HepG2 (cell line): ENCODE results near the gene ATG4B. TPM values are rescaled to one million over a fixed set of nuclear protein-coding genes. Genes with fewer than 3 reads are reported as not detected.

Experiments used
- ATAC-seq: fragments of 200-7000 bp; cut with Tn5 transposase; 3 replicates; pipeline ENCODE4 v1.9.1; 2020; ENCODE audit warnings: mild to moderate bottlenecking, moderate library complexity
- BruUV-seq: library from RNA; stranded (reverse); fragments of 400-500 nt; replicated peaks from 2 replicates; lab custom pipeline; 2021; lab: Mats Ljungman, UMichigan
- CTCF ChIA-PET: fragments of 300-600 bp; formaldehyde crosslinking; extraction: SDS; loops from one replicate; lab custom pipeline; 2021; ENCODE audit warnings: low total read pairs, inconsistent platforms, low intra/inter-chr PET ratio; lab: Yijun Ruan, JAX
- POLR2A ChIA-PET: fragments of 350-600 bp; sonication (Branson Sonifier 250); formaldehyde crosslinking; loops from one replicate; lab custom pipeline; 2020; ENCODE audit warnings: antibody characterized with exemption, inconsistent platforms; lab: Yijun Ruan, JAX
- DNase-seq: peaks from one replicate; pipeline ENCODE4 v3.0.0-alpha.2; 2015; ENCODE audit warnings: low spot score
- FAIRE-seq: peaks from 3 replicates; lab custom pipeline; 2011; peaks lifted over from hg19 to GRCh38; lab: Jason Lieb, UNC
- H2AFZ ChIP-seq: one replicate; pipeline ENCODE4 v1.6.1; 2011; ENCODE audit warnings: low read length, inconsistent platforms
- H3K27ac ChIP-seq: fragments of 300-600 bp; 3 replicates; pipeline ENCODE4 v1.8.0; 2011; ENCODE audit warnings: mixed run types, mild to moderate bottlenecking, mixed read lengths, low read length, inconsistent platforms; ENCODE audit not compliant: insufficient read depth; ENCODE audit errors: extremely low read length
- H3K27me3 ChIP-seq, 2 experiments: fragments of 200-600 bp in 1 of 2; 2 replicates in 1 of 2; 3 replicates in 1 of 2; pipeline versions ENCODE4 v1.6.0 to v1.8.0; 2011; ENCODE audit warnings: low read length in 2 of 2, mild to moderate bottlenecking in 2 of 2, moderate library complexity in 2 of 2, inconsistent platforms in 1 of 2; ENCODE audit not compliant: insufficient read depth in 2 of 2, control insufficient read depth in 1 of 2
- H3K36me3 ChIP-seq, 2 experiments: fragments of 200-600 bp in 1 of 2; replicated peaks in 1 of 2; 2 replicates in 1 of 2; 3 replicates in 1 of 2; pipeline versions ENCODE4 v1.5.1 to v1.8.0; 2011; ENCODE audit warnings: low read length in 2 of 2, inconsistent platforms in 1 of 2; ENCODE audit not compliant: insufficient read depth in 2 of 2, control insufficient read depth in 1 of 2
- H3K4me1 ChIP-seq: 2 replicates; pipeline ENCODE4 v1.5.1; 2012; ENCODE audit warnings: low read length, inconsistent platforms; ENCODE audit not compliant: insufficient read depth
- H3K4me2 ChIP-seq: 2 replicates; pipeline ENCODE4 v1.6.0; 2011; ENCODE audit warnings: low read depth, low read length, inconsistent platforms
- H3K4me3 ChIP-seq, 3 experiments: fragments of 200-600 bp in 1 of 3; sonication (generic), shearing (Covaris generic) in 1 of 3; replicated peaks in 1 of 3; 2 replicates each; pipeline ENCODE4 v1.5.1; 2011 to 2016; ENCODE audit warnings: low read length in 3 of 3, inconsistent platforms in 2 of 3, low read depth in 2 of 3, mild to moderate bottlenecking in 2 of 3, control low read depth in 1 of 3, mixed read lengths in 1 of 3; ENCODE audit not compliant: insufficient read depth in 1 of 3
- H3K79me2 ChIP-seq: one replicate; pipeline ENCODE4 v1.6.1; 2011; ENCODE audit warnings: low read length, inconsistent platforms; ENCODE audit not compliant: insufficient read depth
- H3K9ac ChIP-seq: 2 replicates; pipeline ENCODE4 v1.6.0; 2011; ENCODE audit warnings: mild to moderate bottlenecking, low read depth, low read length, inconsistent platforms; ENCODE audit not compliant: insufficient read depth
- H3K9me3 ChIP-seq: 2 replicates; pipeline ENCODE4 v1.5.1; 2012; ENCODE audit warnings: mild to moderate bottlenecking, low read length
- H4K20me1 ChIP-seq: 2 replicates; pipeline ENCODE4 v1.6.0; 2011; ENCODE audit warnings: inconsistent platforms, mild to moderate bottlenecking, low read length, moderate library complexity; ENCODE audit not compliant: insufficient read depth
- AGO2 ChIP-seq: fragments of 200-400 bp; formaldehyde crosslinking; optimal IDR thresholded peaks from 2 replicates; pipeline ENCODE3; 2017; ENCODE audit warnings: mild to moderate bottlenecking, low read depth, low read length, moderate library complexity
- ATF7 ChIP-seq, 2 experiments: fragments of 450-650 bp in 1 of 2; sonication (generic) in 1 of 2; formaldehyde crosslinking in 1 of 2; IDR thresholded peaks; 2 replicates each; pipeline versions ENCODE4 v1.4.0 to v1.6.1; 2016 to 2020; ENCODE audit warnings: antibody characterized with exemption in 1 of 2, mild to moderate bottlenecking in 1 of 2, missing genetic modification reagents in 1 of 2
- KDM2A ChIP-seq: sonication (generic); formaldehyde crosslinking; IDR thresholded peaks from 2 replicates; pipeline ENCODE4 v1.4.0; 2020; ENCODE audit warnings: low read depth, missing genetic modification reagents, borderline replicate concordance
- MAF1 ChIP-seq: sonication (generic); formaldehyde crosslinking; IDR thresholded peaks from 2 replicates; pipeline ENCODE4 v1.5.0; 2020; ENCODE audit warnings: missing genetic modification reagents, borderline replicate concordance
- MAFK ChIP-seq, 2 experiments: IDR thresholded peaks in 1 of 2; conservative IDR thresholded peaks in 1 of 2; 2 replicates each; pipeline ENCODE4 v1.6.1; 2011; ENCODE audit warnings: improper control_type of control experiment in 2 of 2, low read length in 2 of 2
- POLR2AphosphoS5 ChIP-seq: IDR thresholded peaks from 2 replicates; pipeline ENCODE4 v1.6.1; 2012; ENCODE audit warnings: low read depth, low read length
- RBM22 ChIP-seq: fragments of 200-400 bp; formaldehyde crosslinking; optimal IDR thresholded peaks from 2 replicates; pipeline ENCODE3; 2017; ENCODE audit warnings: mild to moderate bottlenecking, low read length, moderate library complexity
- SALL2 ChIP-seq: sonication (generic); formaldehyde crosslinking; IDR thresholded peaks from 2 replicates; pipeline ENCODE4 v1.8.1; 2023; ENCODE audit warnings: mild to moderate bottlenecking, missing genetic modification reagents, inconsistent platforms
- SATB2 ChIP-seq: sonication (generic); formaldehyde crosslinking; IDR thresholded peaks from 2 replicates; pipeline ENCODE4 v1.5.0; 2020; ENCODE audit warnings: missing genetic modification reagents
- SIN3A ChIP-seq: IDR thresholded peaks from 2 replicates; pipeline ENCODE4 v1.6.1; 2011; ENCODE audit warnings: low read depth, mild to moderate bottlenecking, control low read depth, low read length, borderline replicate concordance
- SSRP1 ChIP-seq: IDR thresholded peaks from 2 replicates; pipeline ENCODE4 v1.6.1; 2016; ENCODE audit warnings: control low read depth
- ZMYM3 ChIP-seq: sonication (generic); formaldehyde crosslinking; IDR thresholded peaks from 2 replicates; pipeline ENCODE4 v1.5.1; 2020; ENCODE audit warnings: mild to moderate bottlenecking, missing genetic modification reagents
- ZNF251 ChIP-seq: sonication (generic); formaldehyde crosslinking; IDR thresholded peaks from 2 replicates; pipeline ENCODE4 v1.9.0; 2021; ENCODE audit warnings: mild to moderate bottlenecking, missing genetic modification reagents
- ZNF331 ChIP-seq: sonication (generic); formaldehyde crosslinking; IDR thresholded peaks from 2 replicates; pipeline ENCODE4 v1.4.0; 2020; ENCODE audit warnings: missing genetic modification reagents
- ZNF75D ChIP-seq: sonication (generic); formaldehyde crosslinking; IDR thresholded peaks from 2 replicates; pipeline ENCODE4 v1.8.1; 2023; ENCODE audit warnings: missing genetic modification reagents, mild to moderate bottlenecking, borderline replicate concordance
- WGBS: methylation state at CpG from one replicate; pipeline ENCODE4 v1.1.6; 2017; ENCODE audit warnings: low lambda C conversion rate; 5-methylcytosine and 5-hydroxymethylcytosine counted together
- in situ Hi-C: cut with HindIII; loops from 2 replicates; pipeline ENCODE4 v1.10.0; 2017; ENCODE audit warnings: low pct_unique_long_range_greater_than_20kb; ENCODE audit not compliant: extremely low pct_ligation_motif_present
- intact Hi-C: fragments of 100-400 bp; cut with micrococcal nuclease; formaldehyde crosslinking; loops from one replicate; pipeline ENCODE4 v1.10.0; 2022; ENCODE audit not compliant: unreplicated experiment
- polyA plus RNA-seq, 8 experiments: library from polyadenylated mRNA; depleted of rRNA in 3 of 8; stranded (reverse) in 7 of 8; unstranded in 1 of 8; fragments of >200 nt; fragmentation: Illumina TruSeq in 4 of 8; extraction: Trizol in 4 of 8; gene quantifications; 2 replicates each; pipeline versions ENCODE4 v1.2.1 to v1.2.3, GENCODE V29; 2011 to 2016; ENCODE audit warnings: low read depth in 4 of 8, missing spikeins in 1 of 8, mixed read lengths in 1 of 8; ENCODE audit not compliant: insufficient read depth in 1 of 8
- total RNA-seq, 5 experiments: library from RNA; depleted of rRNA; stranded (reverse); fragments of >200 nt; fragmentation: Illumina TruSeq; extraction: Trizol; gene quantifications; 2 replicates each; pipeline ENCODE4 v1.2.3, GENCODE V29; 2016; ENCODE audit warnings: low read depth in 1 of 5
- TF ChIP-seq, protein P1 (sequence below): sonication (generic); formaldehyde crosslinking; IDR thresholded peaks from 2 replicates; pipeline ENCODE4 v1.5.0; 2020; ENCODE audit warnings: missing genetic modification reagents, mild to moderate bottlenecking, borderline replicate concordance
- TF ChIP-seq, protein P2 (sequence below): sonication (generic); formaldehyde crosslinking; IDR thresholded peaks from 2 replicates; pipeline ENCODE4 v1.4.0; 2020; ENCODE audit warnings: missing genetic modification reagents
- TF ChIP-seq, protein P3 (sequence below): sonication (generic); formaldehyde crosslinking; IDR thresholded peaks from 2 replicates; pipeline ENCODE4 v1.5.0; 2020; ENCODE audit warnings: mild to moderate bottlenecking, missing genetic modification reagents, moderate library complexity

Gene ATG4B
- total and polyA plus RNA-seq, 2 of the 13 experiments (the other 11 are each of a cell fraction or from before 2014, with no cell fraction given), result 95.5 to 239 TPM

DNA sequence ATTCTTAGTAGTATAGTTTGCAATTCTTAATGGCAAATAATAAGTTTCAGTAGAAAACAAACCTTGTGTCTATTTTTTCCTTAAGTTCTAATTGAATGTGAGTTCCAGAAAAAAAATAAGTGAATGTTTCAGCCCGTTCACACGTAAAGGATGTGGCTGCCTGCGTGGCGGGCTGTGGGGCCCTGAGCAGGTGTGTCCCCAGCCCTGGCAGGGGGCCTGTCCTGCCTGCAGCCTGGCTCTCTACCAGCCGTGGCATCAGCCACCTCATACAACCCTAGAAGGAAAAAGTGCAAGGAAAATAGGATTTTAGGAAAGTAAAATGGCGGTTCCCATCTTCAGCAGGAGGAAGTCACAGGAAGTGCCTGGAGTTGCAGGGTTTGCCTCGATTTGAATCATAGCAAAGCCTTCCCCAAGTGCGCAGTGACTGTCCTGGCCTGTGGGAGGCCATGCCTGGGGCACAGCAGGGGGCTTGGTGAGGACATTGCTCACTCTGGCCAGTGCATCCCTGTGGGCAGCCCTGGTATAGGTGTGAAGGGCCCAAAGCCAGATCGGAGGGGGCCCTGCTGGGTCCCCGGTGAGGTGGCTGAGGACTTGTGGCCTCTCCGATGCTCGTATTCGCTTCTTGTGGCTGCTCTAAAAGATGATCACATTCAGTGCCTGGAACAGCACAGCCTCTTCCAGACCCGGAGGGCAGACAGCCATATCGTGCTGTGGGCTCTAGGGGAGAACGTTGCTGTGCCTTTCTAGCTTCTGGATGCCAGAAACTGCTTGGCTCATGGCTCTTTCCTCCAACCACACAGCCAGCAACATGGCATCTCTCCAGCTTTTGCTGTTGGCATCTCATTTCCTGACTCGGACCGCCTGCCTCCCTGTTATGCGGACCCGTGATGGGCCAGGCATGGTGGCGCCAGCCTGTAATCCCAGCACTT lies 36.6 kb downstream of the ATG4B start (continued):
- peak; percentile 33 for TF ChIP-seq RBM22
- TF ChIP-seq AGO2, result peak; percentile 79

DNA sequence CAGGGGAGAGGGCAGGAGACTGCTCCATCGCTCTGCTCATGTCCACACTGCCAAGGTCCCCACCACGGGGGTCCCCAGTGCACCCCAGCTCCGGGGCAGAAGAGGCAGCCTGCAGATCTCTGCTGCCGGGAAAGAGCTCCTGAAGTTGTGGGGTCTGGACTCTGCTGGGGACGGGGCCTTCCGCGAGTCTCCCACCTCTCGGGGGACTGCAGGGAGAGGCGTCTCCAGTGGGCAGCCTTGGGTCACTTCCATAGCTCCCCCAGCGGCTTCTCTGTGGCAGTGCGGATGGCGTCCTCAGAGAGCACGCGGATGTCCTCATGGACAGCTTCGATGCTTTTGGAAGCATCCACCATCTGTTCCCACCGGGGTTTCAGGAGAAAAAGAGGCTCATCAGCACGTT lies 38.4 kb downstream of the ATG4B start:
- Histone ChIP-seq H3K27me3 (no peaks in the 10 kb centered on the region), H3K27ac (no peak overlapping the region), H3K4me2 (no peak overlapping the region), H3K4me3 (no peak overlapping the region), H3K9me3 (no peaks in the 10 kb centered on the region), H3K4me1 (no peaks in the 10 kb centered on the region), H4K20me1 (no peaks in the 10 kb centered on the region), H2AFZ (no peak overlapping the region), H3K9ac (no peak overlapping the region), H3K36me3 (peaks cover 35 to 69% of the 10 kb centered on the region in 2 experiments), H3K79me2 (no peaks in the 10 kb centered on the region)
- POLR2A ChIA-PET, result interaction anchor here (1.4 kb wide), 1 partner anchor 11 kb away, joined by 7 read pairs; the partner anchor contains the start of gene DTYMK
- FAIRE-seq, result no peak
- intact Hi-C loops, result no loop called here
- in situ Hi-C loops, result no loop called here
- no peak for DNase-seq
- ATAC-seq, result peak; percentile 6
- CTCF ChIA-PET, result no interaction called here
- BruUV-seq, result no TSS peak
- WGBS, result 96% methylated on average over 7 of the region's 17 CpGs
- TF ChIP-seq SSRP1 (CRISPR knock-in tag), result peak; percentile 24; the same call in 1 of the 2 replicates
- TF ChIP-seq ZMYM3 (CRISPR knock-in tag), result no peak
- no peak for TF ChIP-seq SIN3A
- TF ChIP-seq SALL2, result no peak
- no peak for TF ChIP-seq MAFK (conservative IDR thresholded peaks at IDR 0.05 in 1 of 2, IDR thresholded peaks at IDR 0.05 in 1 of 2; ENCODE audit: low read length in 2 of 2)
- TF ChIP-seq ZNF75D (CRISPR knock-in tag), result no peak
- no peak for TF ChIP-seq MAF1 (CRISPR knock-in tag)
- no peak for TF ChIP-seq ATF7 (IDR thresholded peaks at IDR 0.05)
- no peak for TF ChIP-seq ATF7 (CRISPR knock-in tag; IDR thresholded peaks at IDR 0.05)
- no peak for TF ChIP-seq ZNF331 (CRISPR knock-in tag)
- no peak for TF ChIP-seq SATB2 (CRISPR knock-in tag)
- 0 out of 2 replicates have a peak, but pooled peaks have one; percentile 1 for TF ChIP-seq POLR2AphosphoS5
- TF ChIP-seq, protein P1, sequence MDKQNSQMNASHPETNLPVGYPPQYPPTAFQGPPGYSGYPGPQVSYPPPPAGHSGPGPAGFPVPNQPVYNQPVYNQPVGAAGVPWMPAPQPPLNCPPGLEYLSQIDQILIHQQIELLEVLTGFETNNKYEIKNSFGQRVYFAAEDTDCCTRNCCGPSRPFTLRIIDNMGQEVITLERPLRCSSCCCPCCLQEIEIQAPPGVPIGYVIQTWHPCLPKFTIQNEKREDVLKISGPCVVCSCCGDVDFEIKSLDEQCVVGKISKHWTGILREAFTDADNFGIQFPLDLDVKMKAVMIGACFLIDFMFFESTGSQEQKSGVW (CRISPR knock-in tag), result no peak
- TF ChIP-seq ZNF251, result no peak
- TF ChIP-seq KDM2A (CRISPR knock-in tag), result no peak
- TF ChIP-seq, protein P2, sequence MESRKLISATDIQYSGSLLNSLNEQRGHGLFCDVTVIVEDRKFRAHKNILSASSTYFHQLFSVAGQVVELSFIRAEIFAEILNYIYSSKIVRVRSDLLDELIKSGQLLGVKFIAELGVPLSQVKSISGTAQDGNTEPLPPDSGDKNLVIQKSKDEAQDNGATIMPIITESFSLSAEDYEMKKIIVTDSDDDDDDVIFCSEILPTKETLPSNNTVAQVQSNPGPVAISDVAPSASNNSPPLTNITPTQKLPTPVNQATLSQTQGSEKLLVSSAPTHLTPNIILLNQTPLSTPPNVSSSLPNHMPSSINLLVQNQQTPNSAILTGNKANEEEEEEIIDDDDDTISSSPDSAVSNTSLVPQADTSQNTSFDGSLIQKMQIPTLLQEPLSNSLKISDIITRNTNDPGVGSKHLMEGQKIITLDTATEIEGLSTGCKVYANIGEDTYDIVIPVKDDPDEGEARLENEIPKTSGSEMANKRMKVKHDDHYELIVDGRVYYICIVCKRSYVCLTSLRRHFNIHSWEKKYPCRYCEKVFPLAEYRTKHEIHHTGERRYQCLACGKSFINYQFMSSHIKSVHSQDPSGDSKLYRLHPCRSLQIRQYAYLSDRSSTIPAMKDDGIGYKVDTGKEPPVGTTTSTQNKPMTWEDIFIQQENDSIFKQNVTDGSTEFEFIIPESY (CRISPR knock-in tag), result peak; percentile 88
- TF ChIP-seq, protein P3, sequence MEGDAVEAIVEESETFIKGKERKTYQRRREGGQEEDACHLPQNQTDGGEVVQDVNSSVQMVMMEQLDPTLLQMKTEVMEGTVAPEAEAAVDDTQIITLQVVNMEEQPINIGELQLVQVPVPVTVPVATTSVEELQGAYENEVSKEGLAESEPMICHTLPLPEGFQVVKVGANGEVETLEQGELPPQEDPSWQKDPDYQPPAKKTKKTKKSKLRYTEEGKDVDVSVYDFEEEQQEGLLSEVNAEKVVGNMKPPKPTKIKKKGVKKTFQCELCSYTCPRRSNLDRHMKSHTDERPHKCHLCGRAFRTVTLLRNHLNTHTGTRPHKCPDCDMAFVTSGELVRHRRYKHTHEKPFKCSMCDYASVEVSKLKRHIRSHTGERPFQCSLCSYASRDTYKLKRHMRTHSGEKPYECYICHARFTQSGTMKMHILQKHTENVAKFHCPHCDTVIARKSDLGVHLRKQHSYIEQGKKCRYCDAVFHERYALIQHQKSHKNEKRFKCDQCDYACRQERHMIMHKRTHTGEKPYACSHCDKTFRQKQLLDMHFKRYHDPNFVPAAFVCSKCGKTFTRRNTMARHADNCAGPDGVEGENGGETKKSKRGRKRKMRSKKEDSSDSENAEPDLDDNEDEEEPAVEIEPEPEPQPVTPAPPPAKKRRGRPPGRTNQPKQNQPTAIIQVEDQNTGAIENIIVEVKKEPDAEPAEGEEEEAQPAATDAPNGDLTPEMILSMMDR (CRISPR knock-in tag), result 0 out of 2 replicates have a peak, but pooled peaks have one; percentile 7
